Measurements from ENCODE around the gene LRP1B. TPM values are rescaled to one million over a fixed set of nuclear protein-coding genes. Genes with fewer than 3 reads are reported as not detected.

Gene LRP1B
- total RNA-seq, 1 donor from 2014 or later: 0.02 TPM

DNA sequence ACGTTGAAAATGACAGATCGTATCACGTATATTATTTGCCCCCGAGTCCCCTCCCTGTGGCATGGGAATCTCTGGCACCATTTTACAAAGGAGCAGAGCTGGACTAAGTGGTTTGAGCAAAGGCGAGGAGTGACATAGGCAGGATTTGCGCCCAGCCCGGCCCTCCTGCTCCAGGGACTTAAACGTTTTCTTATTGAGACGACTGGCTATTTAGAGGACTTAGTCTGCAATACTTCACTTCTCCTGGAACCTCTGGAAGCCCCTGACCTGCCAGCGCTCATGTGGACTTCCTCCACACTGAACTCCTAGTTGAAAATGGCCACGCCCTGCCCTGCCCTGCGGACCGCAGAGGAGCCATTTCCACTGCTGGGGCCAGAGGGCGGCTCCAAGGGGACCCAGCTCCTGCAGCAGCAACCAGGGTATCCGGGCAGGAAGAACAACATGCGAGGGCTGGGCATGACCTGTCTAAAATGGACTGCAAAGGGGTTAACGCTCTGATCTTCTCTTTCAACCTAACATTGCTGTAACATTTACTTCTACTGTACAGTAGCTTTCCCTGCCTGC, 690.7 kb downstream of the LRP1B start:
- intact Hi-C loops (cut with micrococcal nuclease): no loop called here
- ATAC-seq (no peak), DNase-seq (no peak)

DNA sequence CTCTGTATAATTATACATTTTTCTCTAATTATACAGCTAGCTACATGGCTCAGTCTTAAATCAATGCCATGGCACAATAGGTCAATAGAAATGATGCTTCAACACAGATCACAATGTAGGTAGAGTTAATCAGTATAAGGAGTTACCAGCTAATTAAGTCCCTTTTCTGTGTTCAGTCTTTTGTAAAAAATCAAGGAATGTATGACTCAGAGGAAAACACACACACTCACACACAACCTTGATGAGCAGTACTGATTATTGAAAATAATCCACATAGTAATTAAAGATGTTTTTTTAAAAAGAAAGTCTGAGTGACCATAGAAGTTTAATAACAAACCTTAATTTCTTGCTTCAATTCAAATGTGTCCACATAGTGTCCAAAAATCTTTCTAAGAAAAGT, 691.3 kb downstream of the LRP1B start:
- DNase-seq (no peak), ATAC-seq (no peak)
- intact Hi-C loops (cut with micrococcal nuclease): no loop called here

GRCh38 chr2:141438536-141438935, 692.3 kb downstream of the LRP1B start:
- ATAC-seq (no peak), DNase-seq (no peak)
- intact Hi-C loops (cut with micrococcal nuclease): no loop called here

GRCh38 chr2:141437521-141437920, 693.3 kb downstream of the LRP1B start:
- DNase-seq (no peak), ATAC-seq (no peak)
- intact Hi-C loops (cut with micrococcal nuclease): no loop called here

GRCh38 chr2:141423124-141423523, 707.7 kb downstream of the LRP1B start:
- intact Hi-C loops (cut with micrococcal nuclease): no loop called here
- DNase-seq (no peak), ATAC-seq (no peak)

DNA sequence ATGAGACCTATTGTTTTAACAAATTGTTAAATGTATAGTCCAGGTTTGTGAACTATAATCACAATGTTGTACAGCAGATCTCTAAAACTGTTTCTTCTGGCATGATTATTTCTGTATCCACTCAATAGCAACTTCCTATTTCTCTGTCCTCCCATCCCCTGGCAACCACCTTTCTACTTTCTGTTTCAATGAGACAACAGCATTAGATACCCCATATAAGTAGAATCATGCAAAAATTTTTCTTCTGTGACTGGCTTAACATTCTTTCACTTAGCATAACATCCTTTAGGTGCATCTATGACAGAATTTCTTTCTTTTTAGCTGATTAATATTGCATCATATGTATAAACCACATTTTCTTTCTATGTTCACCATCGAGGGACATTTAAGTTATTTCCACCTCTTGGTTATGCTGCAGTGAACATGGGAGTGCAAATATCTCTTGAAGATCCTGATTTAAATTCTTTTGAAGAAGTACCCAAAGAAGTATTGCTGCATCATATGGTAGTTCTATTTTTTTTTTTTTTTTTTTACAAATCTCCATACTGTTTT, 713.5 kb downstream of the LRP1B start:
- intact Hi-C loops (cut with micrococcal nuclease): no loop called here
- DNase-seq (no peak), ATAC-seq (no peak)

DNA sequence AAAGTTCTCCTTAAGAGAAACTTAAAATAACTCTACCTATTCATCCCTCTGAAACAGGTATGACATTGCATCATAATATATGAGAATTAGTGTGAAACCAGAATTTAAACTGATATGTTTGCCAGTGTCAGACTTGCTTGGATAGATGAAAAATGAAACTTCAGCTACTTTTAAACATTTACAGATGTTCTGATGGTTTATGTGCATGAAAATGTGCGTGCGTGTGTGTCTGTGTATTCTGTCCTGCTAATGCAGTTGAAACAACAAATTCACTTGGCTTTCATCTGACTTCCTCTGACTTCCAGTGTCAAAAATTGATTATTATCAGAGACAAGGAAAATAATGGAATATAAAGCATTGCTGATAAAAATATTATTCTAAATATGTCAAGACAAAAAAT, 719.4 kb downstream of the LRP1B start:
- intact Hi-C loops (cut with micrococcal nuclease): no loop called here
- ATAC-seq: no peak
- DNase-seq: no peak

- DNase-seq: no peak
- intact Hi-C loops (cut with micrococcal nuclease): no loop called here
- ATAC-seq: no peak
Measured at GRCh38 chr2:141399270-141399669, 731.5 kb downstream of the LRP1B start.

GRCh38 chr2:141393214-141393545, 737.6 kb downstream of the LRP1B start:
- intact Hi-C loops (cut with micrococcal nuclease): no loop called here
- ATAC-seq (no peak), DNase-seq (no peak)

DNA sequence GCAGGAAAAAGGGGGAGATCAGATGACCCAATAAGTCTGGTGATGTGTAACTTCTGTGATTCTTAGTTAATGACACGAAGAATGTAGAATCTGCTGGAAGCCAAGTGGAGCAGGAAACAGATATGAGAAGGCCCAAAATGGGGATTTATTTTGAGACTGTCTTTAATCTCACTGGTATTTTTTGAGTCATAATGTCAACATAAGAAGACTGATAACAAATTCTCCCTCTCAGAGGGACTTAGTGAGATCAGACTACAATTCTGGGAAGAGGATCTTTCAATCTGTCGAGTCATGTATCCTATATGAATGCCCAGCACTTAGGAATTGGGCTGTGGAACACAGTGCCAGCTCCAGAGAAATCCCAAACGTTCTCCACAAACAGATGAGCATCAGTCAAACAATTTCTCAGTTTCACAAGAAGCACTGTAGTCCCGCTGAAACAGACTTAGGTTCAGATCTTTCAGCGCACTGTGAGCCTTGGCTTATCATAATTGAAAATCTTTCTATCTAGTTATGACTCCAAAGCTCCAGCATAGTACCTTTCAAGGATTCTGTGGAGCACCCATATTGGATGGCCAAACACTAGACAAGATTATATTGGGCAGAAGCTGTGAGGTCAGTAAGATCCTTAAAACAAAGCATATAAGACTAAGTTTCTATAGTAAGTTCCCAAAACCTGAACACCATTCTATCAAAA, 738.2 kb downstream of the LRP1B start:
- DNase-seq (no peak), ATAC-seq (no peak)
- intact Hi-C loops (cut with micrococcal nuclease): no loop called here

DNA sequence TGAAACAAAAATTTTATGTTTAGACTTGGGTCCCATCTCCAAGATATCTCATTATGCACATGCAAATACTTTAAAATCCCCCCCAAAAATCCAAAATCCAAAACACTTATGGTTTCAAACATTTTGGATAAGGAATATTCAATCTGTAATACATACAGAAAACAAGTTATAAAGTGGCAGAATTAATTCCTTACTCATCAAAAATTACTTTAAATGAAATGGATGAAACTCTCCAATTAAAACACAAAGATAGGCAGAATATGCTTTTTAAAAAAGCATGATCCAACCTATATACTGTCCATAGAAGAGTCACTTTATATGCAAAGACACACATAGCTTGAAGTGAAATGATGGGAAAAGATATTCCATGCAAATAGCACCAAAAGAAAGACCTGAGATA, 744.6 kb downstream of the LRP1B start:
- no peak for DNase-seq
- ATAC-seq: no peak
- intact Hi-C loops (cut with micrococcal nuclease): no loop called here

DNA sequence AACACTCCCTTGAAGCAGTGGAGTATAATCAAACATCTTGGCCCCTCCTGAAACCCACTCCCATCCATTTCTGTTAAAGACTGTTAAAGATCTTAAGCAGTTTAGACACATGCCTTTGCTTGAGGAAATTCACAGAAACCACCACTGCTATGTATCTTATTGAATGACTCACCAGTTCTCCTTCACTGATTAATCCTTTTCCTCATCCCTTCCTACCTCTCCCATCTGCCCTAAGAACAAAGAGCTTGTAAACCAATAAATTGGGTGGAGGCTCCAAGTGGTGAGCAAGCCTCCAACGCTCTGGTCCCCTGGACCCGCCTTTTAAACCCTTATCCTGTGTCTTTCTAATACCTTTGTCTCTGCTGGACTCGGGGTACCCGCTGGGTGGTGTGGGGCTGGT, 746.1 kb downstream of the LRP1B start:
- no peak for DNase-seq
- intact Hi-C loops (cut with micrococcal nuclease): no loop called here
- no peak for ATAC-seq

DNA sequence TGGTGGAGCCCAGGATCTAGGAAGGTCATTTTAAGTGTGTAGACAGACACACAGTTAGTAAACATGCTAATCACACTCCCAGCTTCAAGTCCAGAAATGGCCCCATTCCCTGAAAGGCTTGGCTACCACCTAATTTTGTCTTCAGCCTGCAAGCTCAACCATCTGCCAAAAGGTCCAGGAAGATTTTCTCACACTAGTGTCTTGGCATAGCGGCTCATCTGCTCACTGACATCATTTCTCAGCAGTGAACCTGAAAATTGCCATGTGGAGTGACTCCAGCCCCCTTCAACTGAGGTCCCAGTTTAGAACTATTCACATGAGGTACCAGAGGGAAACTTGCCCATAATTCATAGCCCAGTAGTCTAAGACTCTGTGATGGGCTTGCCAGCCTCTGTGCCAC, 748.9 kb downstream of the LRP1B start:
- intact Hi-C loops (cut with micrococcal nuclease): no loop called here
- ATAC-seq (no peak), DNase-seq (no peak)

DNA sequence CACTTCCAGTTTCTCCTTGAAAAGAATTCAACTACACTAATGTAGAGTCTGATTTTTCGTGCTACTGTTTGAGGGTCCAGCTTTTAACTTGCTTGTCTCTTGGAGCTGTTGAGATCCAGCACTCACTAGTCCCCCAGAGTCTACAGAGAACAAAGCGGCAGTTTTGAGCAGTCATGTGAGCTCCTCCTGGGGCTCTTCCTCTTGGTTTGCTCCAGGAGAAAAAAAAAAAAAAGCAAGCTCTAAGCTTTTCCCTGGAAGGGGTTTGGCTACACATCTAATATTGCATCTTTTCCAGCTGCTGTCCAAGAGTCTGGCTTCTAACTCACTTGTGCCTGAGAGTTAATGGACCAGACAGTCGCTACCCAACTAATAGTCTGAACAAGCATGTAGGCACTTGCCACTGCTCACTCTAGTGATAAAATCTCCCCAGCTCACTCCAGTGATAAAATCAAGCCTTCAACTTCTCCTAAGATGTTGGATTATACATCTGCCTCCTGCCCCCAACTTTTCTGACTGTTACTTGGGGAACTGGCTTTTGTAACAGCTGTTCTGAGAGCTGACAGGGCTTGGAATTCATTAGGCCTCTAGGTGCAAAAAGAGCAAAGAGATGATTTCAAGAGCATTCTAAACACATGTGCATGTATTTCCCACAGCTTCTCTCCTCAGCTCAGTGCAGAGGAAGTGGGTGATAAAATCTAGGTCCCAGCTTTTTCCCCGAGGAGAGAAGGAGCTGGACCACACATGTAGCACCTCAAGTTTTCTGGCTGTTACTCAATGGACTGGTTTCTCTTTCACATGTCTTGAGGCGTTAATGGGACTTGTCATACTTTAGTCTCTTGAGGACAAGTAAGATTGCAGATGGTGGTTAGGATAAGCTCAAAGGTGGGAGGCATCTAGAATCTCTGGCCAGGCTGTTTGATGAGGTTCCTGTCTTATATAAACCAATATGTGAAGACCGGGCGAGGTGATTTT, 750.5 kb downstream of the LRP1B start:
- DNase-seq (no peak), ATAC-seq (no peak)
- intact Hi-C loops (cut with micrococcal nuclease): no loop called here

DNA sequence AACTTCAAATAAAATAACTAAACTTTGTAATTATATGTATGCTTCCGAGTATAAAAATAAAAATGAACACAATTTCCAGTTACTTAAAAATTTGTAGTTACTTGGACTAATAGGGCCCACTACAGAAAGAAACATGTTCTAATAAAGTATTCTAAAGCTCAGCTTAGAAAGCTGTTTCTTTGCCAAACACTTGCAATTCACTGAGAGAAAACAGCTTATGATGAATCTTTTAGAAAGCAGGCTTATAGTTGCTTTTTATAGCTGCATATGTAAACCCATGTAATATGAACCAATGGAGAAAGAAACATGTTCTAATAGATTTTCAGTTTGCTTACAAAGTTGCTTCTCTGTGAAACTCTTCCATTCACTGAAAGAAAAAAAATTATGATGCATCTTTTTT, 766.0 kb downstream of the LRP1B start:
- DNase-seq (no peak), ATAC-seq (no peak)
- intact Hi-C loops (cut with micrococcal nuclease): no loop called here

- intact Hi-C loops (cut with micrococcal nuclease): no loop called here
- ATAC-seq (no peak), DNase-seq (no peak)
Measured at GRCh38 chr2:141362311-141362710, 768.5 kb downstream of the LRP1B start.

GRCh38 chr2:141348481-141348880, 782.3 kb downstream of the LRP1B start:
- no peak for DNase-seq
- intact Hi-C loops (cut with micrococcal nuclease): no loop called here
- ATAC-seq: no peak

GRCh38 chr2:141341444-141341843, 789.4 kb downstream of the LRP1B start:
- DNase-seq (no peak), ATAC-seq (no peak)
- intact Hi-C loops (cut with micrococcal nuclease): no loop called here

DNA sequence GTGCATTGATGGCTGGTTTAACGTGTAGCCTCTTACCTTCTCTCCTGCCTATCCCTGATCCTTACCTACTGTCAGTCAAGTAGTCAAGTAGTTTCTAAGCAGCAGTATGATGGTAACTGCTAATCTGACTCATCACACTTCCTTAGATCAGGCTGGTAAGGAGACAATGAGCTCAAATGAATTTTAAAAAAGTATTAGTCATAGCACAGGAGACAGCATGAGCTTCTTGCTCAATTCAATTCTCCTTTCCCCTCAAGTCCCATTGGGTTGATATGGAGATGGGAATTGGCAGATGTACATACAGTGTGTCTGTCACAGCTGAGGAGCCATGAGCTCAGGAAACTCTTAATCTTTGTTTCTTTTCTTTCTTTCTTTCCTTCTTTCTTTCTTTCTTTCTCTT, 799.7 kb downstream of the LRP1B start:
- ATAC-seq: no peak
- intact Hi-C loops (cut with micrococcal nuclease): no loop called here
- no peak for DNase-seq

- no peak for DNase-seq
- intact Hi-C loops (cut with micrococcal nuclease): no loop called here
- no peak for ATAC-seq
Measured at GRCh38 chr2:141329964-141330363, 800.9 kb downstream of the LRP1B start.
